Glomerular endothelial cell (primary cell): ENCODE measurements around the gene FSD1L. TPM values are rescaled to one million over a fixed set of nuclear protein-coding genes. Genes with fewer than 3 reads are reported as not detected.

ENCODE experiments used
- DNase-seq: peaks from one replicate; pipeline ENCODE4 v3.0.0-alpha.2; 2011; ENCODE audit warnings: low read depth, low spot score; ENCODE audit errors: extremely low read depth
- total RNA-seq: library from RNA; depleted of rRNA; stranded (reverse); fragments of >200 nt; gene quantifications from 2 replicates; pipeline ENCODE4 v1.2.3, GENCODE V29; 2015

FSD1L gene
- total RNA-seq, 1 donor from 2014 or later = 4.5 TPM

DNA sequence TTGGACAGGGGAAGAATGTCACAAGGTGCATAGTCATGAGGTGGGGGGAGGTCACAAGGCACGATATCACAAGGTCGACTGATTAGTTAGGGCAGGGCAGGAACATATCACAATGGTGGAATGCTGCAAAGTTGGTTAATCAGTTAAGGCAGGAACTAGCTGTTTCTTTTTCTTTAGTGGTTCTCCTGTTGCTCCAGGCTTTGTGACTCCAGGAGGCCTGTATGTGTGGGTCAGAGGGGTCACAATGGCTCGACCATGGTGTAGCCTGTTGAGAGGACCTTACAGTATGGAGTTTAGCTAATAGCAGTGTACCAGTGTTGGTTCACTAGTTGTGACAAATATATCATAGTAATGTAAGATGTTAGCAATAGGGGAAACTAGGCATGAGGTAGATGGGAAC is 12.4 kb upstream of the FSD1L start:
- DNase-seq = no peak

DNA sequence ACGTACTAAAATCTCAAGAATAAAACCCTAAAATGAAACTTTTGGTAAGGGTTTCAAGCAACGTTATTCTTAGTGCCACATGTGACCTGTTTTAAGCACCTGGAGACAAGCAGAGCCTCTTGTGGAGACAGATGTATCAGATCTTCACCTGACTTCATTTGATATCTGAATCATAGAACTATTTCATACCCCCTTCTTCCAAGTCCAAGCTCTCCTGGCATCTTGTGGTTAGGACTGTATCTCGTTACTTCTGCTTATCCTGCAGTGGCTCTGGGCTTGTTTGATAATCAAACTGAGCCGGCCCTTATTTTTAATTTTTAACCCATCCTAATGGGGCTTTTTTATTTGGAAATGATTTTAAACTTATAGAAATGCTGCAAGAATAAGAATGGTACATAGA is 11.1 kb upstream of the FSD1L start:
- DNase-seq = no peak

DNA sequence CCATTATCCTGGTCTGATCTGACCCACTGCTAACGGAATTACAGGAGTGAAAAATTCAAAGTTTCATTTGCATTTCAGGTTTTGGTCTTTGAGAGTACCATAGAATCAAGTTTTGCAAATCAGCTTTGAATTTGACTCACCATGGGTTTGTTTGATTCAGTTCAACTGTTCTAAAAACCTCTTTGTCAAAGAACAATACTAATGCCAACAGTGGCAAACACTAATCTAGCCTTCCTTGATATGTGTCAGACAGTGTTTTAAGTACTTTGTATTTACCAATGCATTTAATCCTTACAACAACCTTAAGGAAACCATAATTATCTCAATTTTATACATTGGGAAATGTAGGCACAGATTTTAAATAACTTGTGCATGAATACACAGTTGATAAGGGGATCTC is 10.1 kb upstream of the FSD1L start:
- no peak for DNase-seq

DNA sequence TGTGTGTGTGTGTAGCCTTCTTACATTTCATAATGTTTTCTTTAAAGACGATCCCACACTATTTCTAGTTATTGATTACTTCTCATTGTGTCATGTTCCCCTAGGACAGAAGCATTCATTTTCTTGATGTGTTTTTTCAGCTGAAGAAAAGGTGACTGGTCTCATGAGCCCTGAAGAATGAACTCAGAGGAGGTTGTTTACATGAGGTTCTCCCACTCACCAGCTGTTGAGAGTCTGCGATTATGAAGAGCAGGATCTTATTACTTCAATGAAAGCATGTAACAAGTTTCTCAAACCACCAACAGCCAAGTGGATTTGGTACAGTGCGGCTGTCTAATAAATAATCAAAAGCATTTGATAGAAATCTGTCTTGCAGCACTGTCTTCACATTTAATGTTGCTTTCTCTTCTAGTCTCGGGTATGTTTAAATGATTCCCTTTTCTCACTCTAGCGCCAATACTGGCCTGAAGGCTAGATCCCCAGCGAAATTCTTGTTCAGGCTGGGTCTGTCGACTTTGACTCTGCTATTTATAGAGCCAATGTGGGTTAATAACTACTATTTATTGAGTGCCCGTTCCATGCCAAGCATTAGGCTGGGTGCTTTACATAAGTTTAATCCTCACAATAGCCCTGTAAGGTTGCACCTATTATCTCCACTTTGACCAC is 9.6 kb upstream of the FSD1L start:
- no peak for DNase-seq

DNA sequence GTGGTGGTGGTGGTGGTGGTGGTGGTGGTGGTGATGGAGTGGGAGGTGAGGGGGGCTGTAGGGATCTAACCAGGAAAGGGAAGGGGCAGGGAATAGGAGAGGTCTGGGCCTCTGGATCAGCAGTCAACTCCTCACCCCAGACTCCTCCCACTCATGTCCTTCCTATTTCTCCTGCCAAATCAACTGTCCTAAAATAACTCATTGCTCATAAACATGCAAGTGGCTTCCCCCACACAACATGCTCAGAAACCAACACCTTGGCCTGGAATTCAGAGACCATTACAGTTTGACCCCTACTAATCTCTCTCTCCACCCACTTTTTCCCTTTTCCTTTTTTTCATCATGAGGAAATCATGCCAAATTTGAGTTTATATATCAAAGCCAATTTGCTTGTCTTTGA is 8.4 kb upstream of the FSD1L start:
- DNase-seq = no peak

DNA sequence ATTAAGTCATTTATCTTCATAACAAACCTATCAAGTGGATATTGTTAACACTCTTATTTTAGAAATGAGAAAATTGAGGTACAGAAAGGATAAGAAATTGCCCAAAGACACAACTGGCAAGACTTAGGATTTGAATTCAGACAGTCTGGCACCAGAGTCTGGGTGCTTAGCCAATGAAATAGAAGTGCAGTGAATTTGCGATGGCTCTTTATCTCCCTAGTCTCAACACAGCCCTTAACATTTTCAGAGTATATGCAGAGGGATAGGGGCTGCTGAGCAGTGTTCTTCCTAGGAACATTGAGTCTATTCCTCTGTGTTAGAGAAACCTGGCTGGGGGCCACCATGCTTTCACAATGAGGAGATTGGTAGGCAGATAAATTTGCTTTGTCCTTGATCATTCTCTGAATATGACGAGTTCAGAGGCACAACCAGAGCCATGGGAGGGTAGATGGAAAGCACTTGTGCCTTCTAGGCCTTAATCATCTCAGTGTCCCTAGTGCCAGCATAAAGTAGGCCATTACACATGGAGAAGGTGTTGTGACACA is 6.1 kb upstream of the FSD1L start:
- DNase-seq = no peak

DNA sequence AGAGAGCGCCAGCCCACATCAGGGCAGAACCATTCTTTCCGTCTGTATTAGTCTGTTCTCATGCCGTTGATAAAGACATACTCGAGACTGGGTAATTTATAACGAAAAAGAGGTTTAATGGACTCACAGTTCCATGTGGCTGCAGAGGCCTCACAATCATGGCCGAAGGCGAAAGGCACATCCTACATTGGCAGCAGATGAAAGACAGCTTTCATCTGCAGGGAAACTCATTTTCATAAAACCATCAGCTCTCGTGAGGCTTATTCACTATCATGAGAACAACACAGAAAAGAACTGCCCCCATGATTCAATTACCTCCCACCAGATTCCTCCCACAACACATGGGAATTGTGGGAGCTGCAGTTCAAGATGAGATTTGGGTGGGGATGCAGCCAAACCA is 4.7 kb upstream of the FSD1L start:
- no peak for DNase-seq

DNA sequence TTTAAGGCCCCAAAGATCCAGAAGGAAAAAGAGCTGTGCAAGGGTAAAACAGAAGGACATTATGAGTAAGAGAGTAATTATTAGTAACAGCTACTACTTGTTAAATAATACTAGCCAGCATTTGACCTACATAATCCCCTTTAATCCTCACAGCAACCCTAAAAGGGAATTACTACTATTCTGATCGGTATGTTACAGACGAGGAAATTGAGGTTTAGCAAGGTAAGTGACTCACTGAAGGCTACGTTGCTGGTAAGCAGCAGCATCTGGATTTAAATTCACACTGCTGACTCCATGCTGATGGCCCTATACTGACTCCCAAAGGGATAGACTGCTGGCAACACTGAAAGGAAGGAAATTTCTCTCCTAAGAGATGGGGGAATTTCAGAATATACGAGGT is 3.7 kb upstream of the FSD1L start:
- DNase-seq = no peak

DNA sequence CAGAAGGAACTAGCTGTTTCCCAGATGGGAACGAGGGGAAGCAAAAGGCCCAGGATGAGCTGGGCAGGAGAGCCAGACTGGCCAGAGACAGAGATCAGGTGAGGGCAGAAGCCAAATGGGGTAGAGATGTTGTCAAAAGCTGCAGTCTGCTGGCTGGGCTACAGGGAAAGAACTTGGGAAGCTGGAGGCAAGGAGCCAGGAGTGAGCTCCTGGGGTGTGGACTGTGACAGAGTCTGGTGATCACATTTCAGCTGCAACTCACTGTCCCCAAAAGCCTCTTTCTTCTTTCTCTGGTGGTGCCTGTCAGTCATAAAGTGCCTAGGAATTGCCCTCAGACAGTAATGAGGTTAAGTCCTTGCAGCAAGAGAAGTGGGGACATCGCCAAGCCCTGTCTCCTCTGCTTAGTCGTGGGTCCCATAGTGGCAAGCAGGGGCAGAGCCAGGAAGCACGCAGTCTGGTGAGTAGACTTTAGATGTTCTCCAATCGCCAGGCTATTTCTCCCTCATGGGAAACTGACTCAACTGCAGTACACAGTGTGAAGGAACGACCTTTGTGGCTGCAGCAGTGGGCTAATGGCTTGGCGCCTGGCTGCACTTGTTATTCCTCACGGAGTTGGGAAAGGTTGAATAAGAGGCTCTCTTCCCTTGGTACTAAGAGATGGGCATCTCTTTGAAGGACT is 2.5 kb upstream of the FSD1L start:
- no peak for DNase-seq

DNA sequence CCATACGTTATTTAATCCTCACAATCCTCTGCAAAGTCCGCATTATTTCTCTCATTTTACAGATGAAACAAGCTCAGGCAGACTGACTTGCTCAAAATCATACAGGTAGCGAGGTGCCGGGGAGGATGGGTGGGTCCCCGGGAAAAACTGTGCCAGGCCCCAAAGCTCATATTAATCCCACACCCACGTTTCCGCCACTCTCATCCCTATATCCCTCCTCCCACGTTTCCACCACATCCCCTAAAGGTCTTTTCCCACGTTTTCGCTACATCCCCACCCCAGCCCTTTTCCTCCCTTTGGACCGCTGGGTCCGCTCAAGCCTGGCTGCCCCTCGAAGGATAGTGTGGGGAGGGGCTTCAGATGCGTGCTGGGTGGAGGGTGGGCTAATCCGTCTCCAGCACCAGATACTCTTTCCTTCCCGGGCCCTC is 434 bp upstream of the FSD1L start:
- DNase-seq = no peak

DNA sequence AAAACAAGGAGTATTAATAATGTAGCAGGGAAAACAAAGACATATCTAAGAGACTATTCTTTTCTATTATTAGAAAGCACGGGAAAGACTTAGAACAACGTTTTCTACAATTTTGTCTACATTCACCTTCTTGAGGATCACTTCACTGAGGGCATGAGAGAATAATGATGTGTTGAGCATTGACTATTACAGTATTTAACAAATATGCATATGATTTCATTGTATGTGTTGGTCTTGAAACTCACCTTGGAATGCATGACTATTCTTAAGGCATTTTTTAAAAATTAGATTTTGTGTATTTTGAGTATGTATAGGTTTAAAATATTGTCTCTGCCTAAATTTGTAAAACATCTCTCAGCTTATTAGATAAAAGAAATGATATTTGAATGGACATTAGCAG is 1.2 kb downstream of the FSD1L start:
- no peak for DNase-seq

DNA sequence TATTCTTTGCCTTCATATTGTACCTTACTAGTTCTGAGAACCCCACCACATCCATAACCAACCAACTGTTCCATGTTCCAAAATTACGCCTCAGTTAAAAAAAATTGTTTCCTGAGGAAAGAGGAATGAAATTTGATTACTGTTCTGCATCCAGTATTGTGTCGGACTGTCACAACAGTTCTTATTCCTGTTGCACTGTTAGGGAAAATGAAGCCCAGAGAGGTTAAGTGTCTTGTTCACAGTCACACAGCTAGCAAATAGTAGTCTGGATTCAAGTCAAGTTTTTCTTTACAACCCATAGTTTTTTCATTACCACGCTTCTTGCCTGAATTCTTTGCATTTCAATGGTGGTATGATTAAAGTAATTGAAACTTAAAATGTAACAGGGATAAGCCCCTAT is 4.4 kb downstream of the FSD1L start:
- no peak for DNase-seq

DNA sequence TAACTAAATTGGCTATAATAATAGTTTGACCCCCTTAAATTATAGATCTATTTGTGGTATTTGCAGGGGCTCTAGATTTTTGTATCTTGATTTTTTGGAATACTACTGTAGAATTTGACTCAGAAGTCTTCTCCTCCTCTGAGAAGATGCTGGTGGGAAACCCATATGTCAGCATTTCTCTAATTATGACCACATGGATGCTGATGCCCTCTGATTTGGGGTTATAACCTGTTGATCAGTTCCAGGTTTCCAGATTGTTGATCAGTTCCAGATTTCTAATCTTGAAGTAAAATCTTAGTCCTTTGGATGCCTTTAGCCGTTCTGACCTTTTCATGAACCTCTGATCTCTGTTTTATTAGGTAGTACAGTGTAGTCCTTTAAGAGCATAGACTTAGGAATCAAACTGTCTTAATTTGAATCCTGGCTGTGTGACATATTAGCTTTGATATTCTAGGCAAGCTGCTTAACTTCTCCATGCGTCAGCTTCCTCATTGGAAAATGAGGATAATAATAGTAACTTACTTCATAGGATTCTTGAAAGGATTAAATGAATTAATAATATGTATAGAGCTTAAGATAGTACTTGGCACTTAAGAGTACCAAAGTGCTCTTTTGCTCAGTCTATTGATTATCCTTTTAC is 8.1 kb downstream of the FSD1L start:
- no peak for DNase-seq

DNA sequence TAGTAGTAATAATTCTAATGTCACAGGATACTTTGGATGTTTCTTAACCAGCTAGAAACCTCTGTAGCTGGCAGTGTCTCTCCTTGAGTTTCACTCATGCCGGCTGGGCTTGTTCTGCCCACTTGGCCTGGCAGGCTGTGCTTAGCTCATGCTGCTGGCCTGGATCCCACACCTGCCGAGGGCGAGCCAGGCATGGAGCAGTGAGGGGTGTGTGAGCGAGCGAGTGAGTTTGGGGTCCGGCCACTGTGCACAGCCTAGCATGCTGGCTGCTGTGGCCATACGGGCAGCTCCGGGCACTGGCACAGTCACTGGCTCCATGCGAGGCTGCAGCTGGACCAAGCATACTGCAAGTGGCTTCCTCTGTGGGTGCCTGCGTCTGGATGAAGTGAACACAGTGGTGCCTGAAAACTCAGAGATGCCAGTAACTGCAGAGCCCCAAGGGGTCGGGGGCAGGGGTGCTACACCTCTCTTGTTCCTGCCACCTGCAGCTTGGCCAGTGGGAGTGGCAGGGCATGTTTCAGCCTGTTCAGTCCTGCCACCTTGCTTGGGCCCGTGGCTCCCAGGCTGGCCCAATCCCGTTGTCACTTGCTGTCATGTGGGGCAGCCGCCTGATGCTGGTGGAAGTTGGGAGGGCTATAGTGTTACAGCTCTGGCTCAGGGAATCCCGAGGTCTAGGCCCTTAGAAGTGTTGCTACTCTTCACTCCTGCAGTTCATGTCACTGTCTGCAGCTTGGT is 9.9 kb downstream of the FSD1L start:
- DNase-seq = no peak

DNA sequence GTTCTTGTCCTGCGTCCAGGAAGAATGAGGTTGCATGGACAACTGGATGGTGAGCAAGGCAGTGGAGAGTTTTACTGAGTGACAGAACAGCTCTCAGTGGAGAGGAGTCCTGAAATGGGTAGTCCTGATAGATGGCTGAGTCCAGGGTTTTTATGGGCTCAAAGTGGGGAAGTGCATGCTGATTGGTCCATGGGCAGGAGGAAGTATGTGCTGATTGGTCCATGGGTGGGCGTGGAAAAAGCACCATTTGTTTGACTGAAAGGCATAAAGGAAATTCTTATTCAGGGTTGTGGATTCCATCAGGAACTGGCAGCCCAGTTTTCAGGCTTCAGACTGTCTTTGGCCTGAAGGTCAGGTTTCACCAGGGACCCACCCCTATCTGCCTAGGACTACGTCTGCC is 10.6 kb downstream of the FSD1L start:
- DNase-seq = no peak

DNA sequence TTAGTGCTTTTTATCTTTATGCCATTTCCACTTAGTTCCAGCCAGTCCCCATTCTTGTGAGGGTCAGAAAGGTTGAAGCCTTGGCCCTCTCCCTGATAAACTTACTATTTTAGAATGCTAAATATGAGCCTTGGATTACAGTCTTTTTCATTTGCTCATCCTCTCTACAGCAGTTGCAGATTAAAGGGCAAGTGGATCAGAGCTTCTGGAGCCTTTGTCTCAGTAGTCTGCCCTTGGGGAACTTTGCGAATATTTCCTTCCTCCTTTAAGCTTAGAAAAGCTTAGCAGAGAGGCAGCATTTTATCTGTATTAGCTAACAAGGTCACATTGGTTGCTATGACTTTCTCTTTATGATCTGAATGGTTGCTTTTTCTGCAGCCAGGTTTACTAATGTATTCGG is 11.5 kb downstream of the FSD1L start:
- no peak for DNase-seq

DNA sequence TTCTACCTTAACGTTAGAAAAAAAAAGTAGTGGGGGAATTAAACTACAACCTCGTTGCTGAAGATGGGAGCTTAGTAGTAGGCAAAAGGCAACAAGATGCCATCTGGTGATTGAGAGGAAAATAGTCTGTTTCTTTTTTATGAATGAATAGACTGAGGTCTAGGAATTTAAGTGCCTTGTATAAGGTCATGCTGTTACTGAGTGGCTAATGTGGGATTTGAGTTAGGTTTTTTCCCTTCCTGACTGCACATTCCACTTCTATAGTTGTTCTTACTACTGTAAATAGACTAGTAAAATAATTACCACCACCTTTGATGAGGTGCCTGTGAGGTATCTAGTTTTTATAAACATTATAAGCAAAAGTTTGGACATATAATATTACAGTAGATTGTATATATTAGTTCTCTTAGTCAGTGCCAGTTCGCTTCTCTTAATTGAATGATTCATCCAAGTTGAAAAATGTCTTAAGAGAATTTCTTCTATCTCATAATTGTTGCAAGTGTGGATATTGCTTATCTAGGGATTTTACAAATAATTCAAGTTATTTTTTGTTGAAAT is 19.1 kb downstream of the FSD1L start:
- no peak for DNase-seq

DNA sequence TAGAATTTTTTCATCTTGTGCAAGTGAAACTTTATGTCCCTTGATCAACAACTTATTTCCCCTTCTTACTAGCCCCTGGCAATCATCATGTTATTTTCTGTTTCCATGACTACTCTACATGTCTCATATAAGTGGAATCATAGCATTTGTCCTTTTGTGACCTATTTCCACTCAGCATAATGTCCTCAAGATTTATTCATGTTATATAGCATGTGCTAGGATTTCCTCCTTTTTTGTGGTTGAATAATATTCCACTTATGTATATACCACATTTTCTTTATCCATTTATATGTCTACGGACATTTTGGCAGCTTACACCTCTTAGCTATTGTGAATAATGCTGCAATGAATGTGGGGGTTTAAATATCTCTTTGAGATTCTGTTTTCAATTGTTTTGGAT is 21.0 kb downstream of the FSD1L start:
- DNase-seq = no peak

DNA sequence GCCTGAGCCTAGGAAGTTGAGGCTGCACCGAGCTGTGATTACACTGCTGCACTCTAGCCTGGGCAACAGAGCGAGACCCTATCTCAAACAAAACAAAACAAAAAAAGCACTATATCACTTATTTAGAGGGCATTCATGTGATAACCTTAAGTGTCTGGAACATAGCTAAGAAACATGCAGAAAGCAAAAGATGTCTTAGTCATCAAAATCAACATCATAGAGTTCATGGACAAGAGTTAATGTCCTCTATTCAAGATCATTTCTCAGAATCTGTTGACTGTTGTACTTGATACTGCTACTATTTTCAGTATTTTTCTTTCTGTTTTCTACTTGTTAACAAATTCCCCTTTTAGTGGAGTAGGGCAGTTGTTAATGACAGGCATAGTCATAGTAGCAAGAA is 25.4 kb downstream of the FSD1L start:
- no peak for DNase-seq

DNA sequence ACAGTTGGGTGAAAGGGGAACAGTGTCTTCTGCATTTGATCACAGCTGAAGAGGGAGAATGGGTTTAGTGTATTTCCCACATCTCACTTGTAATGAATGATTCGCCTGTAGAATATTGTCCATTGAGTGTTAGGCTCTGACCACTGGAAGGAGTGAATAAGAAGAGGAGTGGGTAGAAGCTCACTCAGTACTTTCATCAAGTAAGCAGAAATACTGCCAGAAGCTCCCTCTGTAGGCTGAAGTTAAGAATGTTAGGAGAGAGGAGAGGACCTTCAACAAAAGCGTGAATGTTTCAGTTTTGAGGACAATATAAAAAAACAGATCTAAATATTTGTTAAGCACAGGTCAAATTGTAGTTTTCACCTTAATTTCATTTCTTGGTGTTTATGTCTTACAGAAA is 27.5 kb downstream of the FSD1L start:
- DNase-seq = no peak

DNA sequence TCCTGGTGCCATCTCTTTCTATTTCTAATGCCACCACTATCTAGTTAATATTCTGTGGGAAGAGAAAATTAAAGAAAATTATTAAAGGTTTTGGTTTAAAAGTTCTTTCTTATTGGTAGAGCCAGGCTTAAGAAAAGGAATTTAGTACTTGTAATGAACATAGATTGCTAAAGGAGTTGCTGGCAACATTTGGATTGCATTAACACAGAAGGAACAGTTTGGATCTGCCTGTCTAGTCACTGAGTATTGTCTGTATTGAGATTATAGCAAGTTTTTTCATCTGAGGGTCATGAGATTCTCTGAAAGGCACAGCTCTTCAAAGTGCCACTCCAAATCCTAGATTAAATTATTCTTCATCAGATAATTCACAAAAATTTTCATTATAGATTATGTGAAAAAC is 32.0 kb downstream of the FSD1L start:
- no peak for DNase-seq
